GM21737 (cell line): Measurements from ENCODE around the gene SALL4.
"Not testable (repeated sequence)": the region's sequence is repeated elsewhere in the genome, so short reads cannot be mapped to it uniquely, and the experiment has no call there.

Experiments used
- ATAC-seq: cut with Tn5 transposase; IDR thresholded peaks from one replicate; pipeline ENCODE4 v1.9.1; 2021; ENCODE audit warnings: mild to moderate bottlenecking, moderate library complexity; ENCODE audit not compliant: unreplicated experiment

SALL4 gene

GRCh38 chr20:51767867-51768758 is 34.2 kb downstream of the SALL4 start, which contains the start of gene ATP9A:
Gene ATP9A (minus strand): TSS chr20:51768390. CDS start chr20:51768369, 21 bp downstream.
- ATAC-seq, result no peak

GRCh38 chr20:51766994-51767866 is 35.1 kb downstream of the SALL4 start:
- no peak for ATAC-seq

- not testable (repeated sequence) for ATAC-seq
These were observed 36.9 kb downstream of the SALL4 start for GRCh38 chr20:51765381-51765780.

- ATAC-seq, result no peak
These were observed 38.2 kb downstream of the SALL4 start for GRCh38 chr20:51763965-51764602.

- ATAC-seq, result no peak
These were observed 41.3 kb downstream of the SALL4 start for GRCh38 chr20:51760905-51761546.

GRCh38 chr20:51759769-51760510 is 42.4 kb downstream of the SALL4 start:
- no peak for ATAC-seq

- ATAC-seq, result no peak
These were observed 43.3 kb downstream of the SALL4 start for GRCh38 chr20:51758978-51759544.

- ATAC-seq, result no peak
These were observed 45.1 kb downstream of the SALL4 start for GRCh38 chr20:51757226-51757625.

DNA sequence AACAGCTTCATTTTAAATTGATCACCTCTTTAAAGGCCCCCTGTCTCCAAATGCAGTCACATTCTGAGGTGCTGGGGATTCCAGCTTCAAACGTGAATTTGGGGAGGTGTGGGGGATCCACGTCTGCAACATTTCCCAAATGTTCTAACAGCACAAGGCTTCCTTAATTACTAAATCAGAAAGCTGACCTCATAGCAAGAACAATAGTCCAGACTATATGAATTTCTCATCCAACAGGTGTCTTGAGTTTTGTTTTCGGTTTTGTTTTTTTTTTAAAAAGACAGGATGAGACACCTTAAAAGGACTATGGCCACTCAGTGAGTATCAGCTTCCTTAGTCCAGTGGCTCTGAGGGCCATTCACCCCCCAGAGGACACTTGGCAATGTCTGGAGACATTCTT is 45.7 kb downstream of the SALL4 start:
- ATAC-seq, result no peak

- ATAC-seq, result not testable (repeated sequence)
These were observed 49.1 kb downstream of the SALL4 start for GRCh38 chr20:51753220-51753619.

GRCh38 chr20:51752343-51752951 is 49.9 kb downstream of the SALL4 start:
- ATAC-seq, result no peak

DNA sequence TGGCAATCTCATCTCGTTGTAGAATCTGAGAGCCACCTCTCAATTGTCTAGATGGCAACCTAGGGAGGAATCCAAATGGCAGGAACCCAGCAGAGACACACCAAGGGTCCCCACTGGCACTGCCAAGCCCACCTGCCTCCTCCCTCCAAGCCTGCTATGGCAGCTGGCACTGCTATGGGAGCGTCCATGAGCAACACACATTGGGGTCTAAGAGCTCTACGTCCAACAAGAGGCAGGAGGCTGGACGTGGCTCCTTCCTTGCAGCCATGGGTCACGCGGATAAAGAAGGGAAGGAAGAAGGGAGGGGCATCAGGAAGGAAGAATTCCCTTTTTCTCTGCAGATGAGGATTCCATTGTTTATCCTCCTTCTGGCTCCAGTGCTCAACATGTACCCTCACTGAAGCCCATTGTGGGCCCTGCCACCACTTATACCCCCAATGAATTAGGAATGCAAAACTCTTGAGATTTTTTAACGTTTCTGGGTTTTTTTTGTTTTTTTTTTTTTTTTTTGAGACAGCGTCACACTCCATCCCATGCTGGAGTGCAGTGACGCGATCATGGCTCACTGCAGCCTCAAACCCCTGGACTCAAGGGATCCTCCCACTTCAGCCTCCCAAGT is 51.4 kb downstream of the SALL4 start:
- ATAC-seq, result no peak

GRCh38 chr20:51750037-51750769 is 52.1 kb downstream of the SALL4 start:
- no peak for ATAC-seq

GRCh38 chr20:51749674-51750036 is 52.7 kb downstream of the SALL4 start:
- ATAC-seq, result no peak

- ATAC-seq, result no peak
These were observed 55.0 kb downstream of the SALL4 start for GRCh38 chr20:51747182-51747911.

DNA sequence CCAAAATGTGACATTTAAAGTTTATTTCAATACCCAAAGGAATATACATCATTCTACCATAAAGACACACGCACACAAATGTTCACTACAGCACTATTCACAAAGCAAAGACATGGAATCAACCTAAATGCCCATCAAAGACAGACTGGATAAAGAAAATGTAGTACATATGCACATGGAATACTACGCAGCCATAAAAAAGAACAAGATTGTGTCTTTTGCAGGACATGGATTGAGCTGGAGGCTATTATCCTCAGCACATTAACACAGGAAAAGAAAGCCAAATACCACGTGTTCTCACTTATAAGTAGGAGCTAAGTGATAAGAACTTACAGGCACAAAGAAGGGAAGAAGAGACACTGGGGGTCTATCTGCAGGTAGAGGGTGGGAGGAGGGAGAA is 56.5 kb downstream of the SALL4 start:
- no peak for ATAC-seq

- no peak for ATAC-seq
These were observed 61.5 kb downstream of the SALL4 start for GRCh38 chr20:51740838-51741237.
